ENCODE measurements around the gene PET100. TPM values are rescaled to one million over a fixed set of nuclear protein-coding genes. Genes with fewer than 3 reads are reported as not detected.
"Not testable (repeated sequence)": the region's sequence is repeated elsewhere in the genome, so short reads cannot be mapped to it uniquely, and the experiment has no call there.

PET100 gene
- total and polyA plus RNA-seq, 9 donors = 63.6 to 88.4 (median 79.1) TPM

DNA sequence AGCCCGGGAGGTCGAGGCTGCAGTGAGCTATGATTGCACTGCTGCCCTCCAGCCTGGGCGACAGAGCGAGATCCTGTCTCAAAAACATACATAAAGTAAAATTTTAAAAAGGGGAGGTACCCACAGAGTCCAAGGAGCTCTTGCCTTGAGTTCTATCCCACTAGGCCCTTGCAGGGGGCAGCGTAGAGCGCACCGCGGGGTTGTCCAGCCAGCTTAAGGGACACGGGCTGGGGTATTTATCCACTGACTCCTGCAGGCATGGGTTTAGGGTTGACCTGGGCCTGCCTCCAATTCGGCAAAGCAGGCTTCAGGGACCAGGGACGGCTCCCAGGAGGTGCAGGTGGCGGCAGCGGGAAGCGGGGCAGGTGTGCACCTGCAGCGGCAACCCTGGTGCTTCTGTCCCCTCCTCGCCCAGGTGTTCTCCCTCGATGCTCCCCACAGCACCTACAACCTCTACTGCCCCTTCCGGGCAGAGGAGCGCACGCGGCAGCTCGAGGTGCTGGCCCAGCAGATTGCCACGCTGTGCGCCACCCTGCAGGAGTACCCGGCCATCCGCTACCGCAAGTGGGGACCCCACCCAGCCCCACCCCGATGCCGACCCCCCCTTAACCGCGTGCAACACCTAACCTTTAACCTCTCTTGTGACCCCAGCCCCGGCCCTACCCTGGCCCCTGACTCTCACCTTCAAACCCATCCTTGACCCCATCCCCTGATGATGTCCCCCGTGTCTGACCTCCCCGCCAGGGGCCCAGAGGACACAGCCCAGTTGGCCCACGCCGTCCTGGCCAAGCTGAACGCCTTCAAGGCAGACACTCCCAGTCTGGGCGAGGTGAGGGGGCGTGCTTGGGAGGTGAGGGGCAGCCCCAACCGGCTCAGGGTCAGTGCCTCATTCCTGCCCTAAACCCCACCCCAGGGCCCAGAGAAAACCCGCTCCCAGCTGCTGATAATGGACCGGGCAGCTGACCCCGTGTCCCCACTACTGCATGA, 12.0 kb downstream of the PET100 start:
- WGBS (ENCODE audit: insufficient coverage) = 77% methylated on average over 30 of the region's 43 CpGs
- H3K9me3 ChIP-seq (replicated peaks; ENCODE audit: control insufficient read depth, low read depth, low read length) = no peaks in the 10 kb centered on the region
- no peaks in the 10 kb centered on the region for H3K4me1 ChIP-seq (ENCODE audit: control insufficient read depth, insufficient read depth, low read length)
- DNase-seq = no peak
- H3K36me3 ChIP-seq (ENCODE audit: control insufficient read depth, insufficient read depth, low read length) = no peaks in the 10 kb centered on the region
- no peak overlapping the region for H3K27ac ChIP-seq (ENCODE audit: low read length)
- peaks cover 13% of the 10 kb centered on the region for H3K27me3 ChIP-seq (ENCODE audit: control insufficient read depth, insufficient read depth, low read length)
- H3K4me3 ChIP-seq (ENCODE audit: low read length) = no peak overlapping the region

DNA sequence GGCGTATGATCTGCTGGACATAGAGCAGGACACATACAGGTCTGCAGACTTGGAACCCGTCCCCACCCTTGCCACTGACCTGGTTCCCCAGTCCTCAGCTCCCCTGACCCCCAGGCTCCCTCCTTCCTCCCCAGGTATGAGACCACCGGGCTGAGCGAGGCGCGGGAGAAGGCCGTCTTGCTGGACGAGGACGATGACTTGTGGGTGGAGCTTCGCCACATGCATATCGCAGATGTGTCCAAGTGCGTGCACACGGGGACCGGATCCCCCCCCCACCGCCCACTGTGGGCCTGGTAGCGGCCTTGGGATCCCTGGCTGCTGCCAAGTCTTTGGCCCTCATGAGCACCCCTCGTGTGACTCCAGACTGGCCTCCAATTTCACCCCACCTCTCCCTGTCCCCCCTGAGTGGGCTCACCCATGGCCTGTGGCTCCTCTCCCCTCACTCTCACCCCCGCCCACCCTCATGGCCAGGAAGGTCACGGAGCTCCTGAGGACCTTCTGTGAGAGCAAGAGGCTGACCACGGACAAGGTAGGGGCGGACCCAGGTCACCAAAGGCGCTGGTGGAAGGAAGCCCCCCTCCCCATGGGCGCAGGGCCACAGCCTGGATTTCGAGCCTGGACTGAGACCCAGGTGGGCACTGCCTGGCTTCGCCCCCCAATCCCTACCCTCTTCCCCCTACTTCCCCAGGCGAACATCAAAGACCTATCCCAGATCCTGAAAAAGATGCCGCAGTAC, 12.9 kb downstream of the PET100 start:
- no peaks in the 10 kb centered on the region for H3K9me3 ChIP-seq (replicated peaks; ENCODE audit: control insufficient read depth, low read depth, low read length)
- no peaks in the 10 kb centered on the region for H3K4me1 ChIP-seq (ENCODE audit: control insufficient read depth, insufficient read depth, low read length)
- H3K27ac ChIP-seq (ENCODE audit: low read length) = no peak overlapping the region
- H3K36me3 ChIP-seq (ENCODE audit: control insufficient read depth, insufficient read depth, low read length) = no peaks in the 10 kb centered on the region
- DNase-seq = no peak
- no peak overlapping the region for H3K4me3 ChIP-seq (ENCODE audit: low read length)
- WGBS (ENCODE audit: insufficient coverage) = 88% methylated on average over 27 of the region's 27 CpGs
- peaks cover 6% of the 10 kb centered on the region for H3K27me3 ChIP-seq (ENCODE audit: control insufficient read depth, insufficient read depth, low read length)

DNA sequence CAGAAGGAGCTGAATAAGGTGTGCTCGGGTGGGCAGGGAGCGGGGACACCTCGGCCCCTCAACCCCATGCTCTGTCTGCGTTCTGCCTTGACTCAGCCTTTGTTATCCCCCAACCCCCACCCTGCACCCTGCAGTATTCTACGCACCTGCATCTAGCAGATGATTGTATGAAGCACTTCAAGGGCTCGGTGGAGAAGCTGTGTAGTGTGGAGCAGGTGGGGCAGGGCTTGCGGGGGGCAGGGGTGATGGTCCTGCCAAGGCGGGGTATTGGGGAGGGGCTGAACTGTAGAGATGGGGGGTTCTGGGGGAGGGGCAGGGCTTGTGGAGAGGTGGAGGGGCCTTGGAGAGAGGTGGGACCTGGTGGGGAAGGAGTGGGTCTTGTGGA, 13.4 kb downstream of the PET100 start:
- Histone ChIP-seq H3K4me1 (ENCODE audit: control insufficient read depth, insufficient read depth, low read length) (no peaks in the 10 kb centered on the region), H3K4me3 (ENCODE audit: low read length) (no peak overlapping the region), H3K9me3 (replicated peaks; ENCODE audit: control insufficient read depth, low read depth, low read length) (no peaks in the 10 kb centered on the region), H3K27ac (ENCODE audit: low read length) (no peak overlapping the region), H3K27me3 (ENCODE audit: control insufficient read depth, insufficient read depth, low read length) (peaks cover under 1% of the 10 kb centered on the region), H3K36me3 (ENCODE audit: control insufficient read depth, insufficient read depth, low read length) (no peaks in the 10 kb centered on the region)
- DNase-seq = no peak
- WGBS (ENCODE audit: insufficient coverage) = 92% methylated on average over 5 of the region's 8 CpGs

DNA sequence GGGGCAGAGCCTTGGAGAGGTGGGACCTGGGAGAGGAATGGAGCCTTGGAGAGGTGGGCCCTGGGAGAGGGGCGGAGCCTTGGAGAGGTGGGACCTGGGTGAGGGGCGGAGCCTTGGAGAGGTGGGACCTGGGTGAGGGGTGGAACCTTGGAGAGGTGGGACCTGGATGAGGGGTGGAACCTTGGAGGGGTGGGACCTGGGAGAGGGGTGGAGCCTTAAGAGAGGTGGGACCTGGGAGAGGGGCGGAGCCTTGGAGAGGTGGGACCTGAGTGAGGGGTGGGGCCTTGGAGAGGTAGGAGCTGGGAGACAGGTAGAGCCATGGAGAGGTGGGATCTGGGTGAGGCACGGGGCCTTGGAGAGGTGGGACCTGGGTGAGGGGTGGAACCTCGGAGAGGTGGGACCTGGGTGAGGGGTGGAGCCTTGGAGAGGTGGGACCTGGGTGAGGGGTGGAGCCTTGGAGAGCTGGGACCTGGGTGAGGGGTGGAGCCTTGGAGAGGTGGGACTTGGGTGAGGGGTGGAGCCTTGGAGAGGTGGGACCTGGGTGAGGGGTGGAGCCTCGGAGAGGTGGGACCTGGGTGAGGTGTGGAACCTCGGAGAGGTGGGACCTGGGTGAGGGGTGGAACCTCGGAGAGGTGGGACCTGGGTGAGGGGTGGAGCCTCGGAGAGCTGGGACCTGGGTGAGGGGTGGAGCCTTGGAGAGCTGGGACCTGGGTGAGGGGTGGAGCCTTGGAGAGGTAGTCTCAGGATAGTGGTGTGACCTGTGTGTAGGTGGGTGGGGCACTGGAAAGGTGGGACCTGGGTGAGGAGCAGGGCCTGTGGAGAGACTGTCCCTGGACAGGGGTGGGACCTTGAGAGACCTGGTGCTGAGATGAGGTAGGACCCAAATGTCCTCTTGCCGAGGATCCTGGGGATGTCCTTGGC, 14.3 kb downstream of the PET100 start:
- H3K9me3 ChIP-seq (replicated peaks; ENCODE audit: control insufficient read depth, low read depth, low read length); H3K36me3 ChIP-seq (ENCODE audit: control insufficient read depth, insufficient read depth, low read length); H3K4me1 ChIP-seq (ENCODE audit: control insufficient read depth, insufficient read depth, low read length); H3K27ac ChIP-seq (ENCODE audit: low read length); DNase-seq; H3K4me3 ChIP-seq (ENCODE audit: low read length); H3K27me3 ChIP-seq (ENCODE audit: control insufficient read depth, insufficient read depth, low read length): not testable (repeated sequence)
- WGBS (ENCODE audit: insufficient coverage) = 58% methylated on average over 9 of the region's 10 CpGs

DNA sequence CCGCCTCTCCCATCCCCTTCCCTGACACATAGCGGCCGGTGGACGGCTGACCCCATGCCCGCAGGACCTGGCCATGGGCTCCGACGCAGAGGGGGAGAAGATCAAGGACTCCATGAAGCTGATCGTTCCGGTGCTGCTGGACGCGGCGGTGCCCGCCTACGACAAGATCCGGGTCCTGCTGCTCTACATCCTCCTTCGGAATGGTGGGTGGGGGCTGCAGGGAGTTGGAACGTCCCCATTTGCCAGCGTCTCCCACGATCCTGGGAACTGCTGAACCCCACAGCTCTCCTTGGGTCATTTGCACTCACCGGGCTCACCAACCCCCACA, 14.9 kb downstream of the PET100 start:
- H3K27ac ChIP-seq (ENCODE audit: low read length) = no peak overlapping the region
- H3K36me3 ChIP-seq (ENCODE audit: control insufficient read depth, insufficient read depth, low read length) = no peaks in the 10 kb centered on the region
- WGBS (ENCODE audit: insufficient coverage) = 89% methylated on average over 13 of the region's 20 CpGs
- H3K27me3 ChIP-seq (ENCODE audit: control insufficient read depth, insufficient read depth, low read length) = no peaks in the 10 kb centered on the region
- DNase-seq = no peak
- H3K9me3 ChIP-seq (replicated peaks; ENCODE audit: control insufficient read depth, low read depth, low read length) = no peaks in the 10 kb centered on the region
- H3K4me1 ChIP-seq (ENCODE audit: control insufficient read depth, insufficient read depth, low read length) = no peaks in the 10 kb centered on the region
- H3K4me3 ChIP-seq (ENCODE audit: low read length) = no peak overlapping the region

DNA sequence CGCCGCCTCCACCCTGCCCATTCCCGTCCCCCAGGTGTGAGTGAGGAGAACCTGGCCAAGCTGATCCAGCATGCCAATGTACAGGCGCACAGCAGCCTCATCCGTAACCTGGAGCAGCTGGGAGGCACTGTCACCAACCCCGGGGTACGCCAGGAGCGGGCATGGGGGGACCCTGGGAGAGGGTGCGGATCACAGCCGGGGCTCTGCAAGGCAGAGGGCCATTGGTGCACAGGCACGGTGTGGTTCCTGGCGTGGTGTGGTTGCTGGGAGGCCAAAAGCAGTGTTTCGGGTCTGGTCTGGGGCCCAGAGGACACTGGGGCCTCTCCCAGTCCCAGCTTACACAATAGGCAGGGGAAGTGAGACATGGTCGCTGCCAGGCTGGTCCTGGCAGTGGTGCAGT, 15.6 kb downstream of the PET100 start:
- Histone ChIP-seq H3K4me3 (ENCODE audit: low read length) (no peak overlapping the region), H3K4me1 (ENCODE audit: control insufficient read depth, insufficient read depth, low read length) (no peaks in the 10 kb centered on the region), H3K36me3 (ENCODE audit: control insufficient read depth, insufficient read depth, low read length) (no peaks in the 10 kb centered on the region), H3K9me3 (replicated peaks; ENCODE audit: control insufficient read depth, low read depth, low read length) (no peaks in the 10 kb centered on the region), H3K27ac (ENCODE audit: low read length) (no peak overlapping the region), H3K27me3 (ENCODE audit: control insufficient read depth, insufficient read depth, low read length) (no peaks in the 10 kb centered on the region)
- DNase-seq = no peak
- 80% methylated on average over 13 of the region's 14 CpGs for whole genome bisulfite sequencing (ENCODE audit: insufficient coverage)

DNA sequence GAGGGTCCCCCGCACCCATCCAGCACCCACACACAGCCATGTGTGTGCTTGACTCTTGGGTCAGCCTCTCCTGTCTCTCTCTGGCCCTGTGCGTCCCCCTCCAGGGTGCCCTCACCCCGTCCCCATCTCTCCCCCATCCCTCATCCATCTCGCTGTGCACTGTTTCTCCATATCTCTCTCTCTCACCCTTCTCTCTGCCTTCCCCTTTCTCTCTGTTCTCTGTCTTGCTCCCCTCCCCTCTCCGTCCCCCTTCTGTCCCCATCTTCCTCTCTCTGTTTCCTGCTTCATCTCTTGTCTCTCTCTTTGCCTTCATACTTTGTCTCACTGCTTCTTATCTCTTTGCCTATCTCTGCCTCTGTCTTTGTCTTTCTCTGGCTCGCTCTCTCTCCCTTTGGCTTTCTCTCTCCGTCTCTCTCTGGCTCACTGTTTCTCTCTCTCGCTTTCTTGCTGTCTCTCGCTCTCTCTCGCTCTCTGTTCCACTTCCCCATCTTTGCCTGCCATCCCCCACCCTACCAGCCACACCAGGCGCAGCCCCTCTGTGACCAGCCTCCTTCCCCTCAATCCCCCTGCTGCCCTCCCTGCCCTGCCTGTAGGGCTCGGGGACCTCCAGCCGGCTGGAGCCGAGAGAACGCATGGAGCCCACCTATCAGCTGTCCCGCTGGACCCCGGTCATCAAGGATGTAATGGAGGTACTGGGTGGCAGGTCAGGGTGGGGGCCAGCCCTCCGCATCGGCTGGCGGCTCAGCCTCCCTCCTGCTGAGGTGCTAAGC, 16.2 kb downstream of the PET100 start:
- DNase-seq = no peak
- Histone ChIP-seq H3K36me3 (ENCODE audit: control insufficient read depth, insufficient read depth, low read length) (no peaks in the 10 kb centered on the region), H3K9me3 (replicated peaks; ENCODE audit: control insufficient read depth, low read depth, low read length) (no peaks in the 10 kb centered on the region), H3K4me3 (ENCODE audit: low read length) (no peak overlapping the region), H3K27ac (ENCODE audit: low read length) (no peak overlapping the region), H3K4me1 (ENCODE audit: control insufficient read depth, insufficient read depth, low read length) (no peaks in the 10 kb centered on the region), H3K27me3 (ENCODE audit: control insufficient read depth, insufficient read depth, low read length) (peaks cover 3% of the 10 kb centered on the region)
- WGBS (ENCODE audit: insufficient coverage) = 49% methylated on average over 15 of the region's 20 CpGs

DNA sequence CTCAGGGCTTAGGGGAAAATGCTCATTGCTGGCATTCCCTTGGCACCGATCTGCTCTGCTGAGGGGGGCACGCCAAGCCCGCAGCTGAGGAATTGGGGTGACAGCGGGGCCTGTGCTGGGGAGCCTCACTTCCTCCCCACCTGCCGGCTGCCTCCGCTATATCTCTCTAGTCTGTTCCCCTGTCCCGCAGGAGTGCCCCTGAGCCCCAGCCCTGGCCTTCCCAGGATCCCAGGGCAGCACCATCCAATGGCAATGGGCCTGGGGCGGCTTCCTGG, 16.8 kb downstream of the PET100 start:
- Histone ChIP-seq H3K9me3 (replicated peaks; ENCODE audit: control insufficient read depth, low read depth, low read length) (no peaks in the 10 kb centered on the region), H3K27ac (ENCODE audit: low read length) (no peak overlapping the region)
- 70% methylated on average over 6 of the region's 8 CpGs for WGBS (ENCODE audit: insufficient coverage)

DNA sequence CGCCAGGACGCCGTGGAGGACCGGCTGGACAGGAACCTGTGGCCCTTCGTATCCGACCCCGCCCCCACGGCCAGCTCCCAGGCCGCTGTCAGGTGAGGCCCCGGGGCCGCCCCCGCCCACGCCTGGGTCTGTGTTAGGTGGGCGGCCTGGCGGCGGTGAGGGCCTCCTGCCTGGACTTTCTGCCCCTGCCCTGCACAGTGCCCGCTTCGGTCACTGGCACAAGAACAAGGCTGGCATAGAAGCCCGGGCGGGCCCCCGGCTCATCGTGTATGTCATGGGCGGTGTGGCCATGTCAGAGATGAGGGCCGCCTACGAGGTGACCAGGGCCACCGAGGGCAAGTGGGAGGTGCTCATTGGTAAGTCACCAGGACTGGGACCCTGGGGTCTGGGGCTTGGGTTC, 17.6 kb downstream of the PET100 start:
- Histone ChIP-seq H3K9me3 (replicated peaks; ENCODE audit: control insufficient read depth, low read depth, low read length) (no peaks in the 10 kb centered on the region), H3K4me3 (ENCODE audit: low read length) (no peak overlapping the region), H3K27ac (ENCODE audit: low read length) (no peak overlapping the region), H3K27me3 (ENCODE audit: control insufficient read depth, insufficient read depth, low read length) (peaks cover 9% of the 10 kb centered on the region), H3K4me1 (ENCODE audit: control insufficient read depth, insufficient read depth, low read length) (peaks cover under 1% of the 10 kb centered on the region), H3K36me3 (ENCODE audit: control insufficient read depth, insufficient read depth, low read length) (no peaks in the 10 kb centered on the region)
- WGBS (ENCODE audit: insufficient coverage) = 90% methylated on average over 26 of the region's 26 CpGs
- no peak for DNase-seq

More for the DNA sequence above, 16.8 kb downstream of the PET100 start:
- no peak for DNase-seq
- H3K36me3 ChIP-seq (ENCODE audit: control insufficient read depth, insufficient read depth, low read length) = no peaks in the 10 kb centered on the region
- no peak overlapping the region for H3K4me3 ChIP-seq (ENCODE audit: low read length)
- H3K4me1 ChIP-seq (ENCODE audit: control insufficient read depth, insufficient read depth, low read length) = no peaks in the 10 kb centered on the region
- H3K27me3 ChIP-seq (ENCODE audit: control insufficient read depth, insufficient read depth, low read length) = peaks cover 7% of the 10 kb centered on the region
